Tibial nerve (tissue), 3 donors: ENCODE results near the gene ARHGEF28.

Experiments used
- POLR2A ChIP-seq, 2 donors: fragments of 450-650 bp; IDR thresholded peaks; one replicate each; pipeline ENCODE4 v1.6.1; 2017; ENCODE audit warnings: antibody characterized with exemption in 2 of 2, mild to moderate bottlenecking in 2 of 2, moderate library complexity in 2 of 2
- TF ChIP-seq, protein P1 (sequence below), 5 experiments: fragments of 200-600 bp in 3 of 5; fragments of 450-650 bp in 2 of 5; sonication (generic) in 3 of 5; IDR thresholded peaks; one replicate each; pipeline ENCODE4 v1.5.1; 2016 to 2019; ENCODE audit warnings: antibody characterized with exemption in 5 of 5, mild to moderate bottlenecking in 3 of 5, moderate library complexity in 2 of 5

DNA sequence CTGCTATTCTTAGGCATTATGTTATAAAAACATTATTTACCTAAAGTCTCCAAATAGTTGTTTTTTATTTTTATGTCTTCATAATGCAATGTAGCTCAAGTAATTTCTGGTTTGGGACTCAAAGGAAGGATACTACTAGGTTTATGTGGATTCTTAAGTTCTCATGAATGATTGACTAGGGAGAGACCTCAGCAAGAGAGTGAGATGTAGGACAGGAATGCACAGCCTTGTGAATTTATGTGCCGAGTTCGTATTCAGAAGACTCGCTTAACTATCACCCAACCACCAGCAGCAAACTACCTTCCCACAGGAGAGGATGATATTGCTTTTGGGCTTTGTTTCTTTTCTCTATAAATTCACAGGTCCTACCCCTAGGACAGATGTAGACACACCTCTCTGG is 282.9 kb downstream of the ARHGEF28 start:
- TF ChIP-seq, protein P1, sequence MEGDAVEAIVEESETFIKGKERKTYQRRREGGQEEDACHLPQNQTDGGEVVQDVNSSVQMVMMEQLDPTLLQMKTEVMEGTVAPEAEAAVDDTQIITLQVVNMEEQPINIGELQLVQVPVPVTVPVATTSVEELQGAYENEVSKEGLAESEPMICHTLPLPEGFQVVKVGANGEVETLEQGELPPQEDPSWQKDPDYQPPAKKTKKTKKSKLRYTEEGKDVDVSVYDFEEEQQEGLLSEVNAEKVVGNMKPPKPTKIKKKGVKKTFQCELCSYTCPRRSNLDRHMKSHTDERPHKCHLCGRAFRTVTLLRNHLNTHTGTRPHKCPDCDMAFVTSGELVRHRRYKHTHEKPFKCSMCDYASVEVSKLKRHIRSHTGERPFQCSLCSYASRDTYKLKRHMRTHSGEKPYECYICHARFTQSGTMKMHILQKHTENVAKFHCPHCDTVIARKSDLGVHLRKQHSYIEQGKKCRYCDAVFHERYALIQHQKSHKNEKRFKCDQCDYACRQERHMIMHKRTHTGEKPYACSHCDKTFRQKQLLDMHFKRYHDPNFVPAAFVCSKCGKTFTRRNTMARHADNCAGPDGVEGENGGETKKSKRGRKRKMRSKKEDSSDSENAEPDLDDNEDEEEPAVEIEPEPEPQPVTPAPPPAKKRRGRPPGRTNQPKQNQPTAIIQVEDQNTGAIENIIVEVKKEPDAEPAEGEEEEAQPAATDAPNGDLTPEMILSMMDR (IDR thresholded peaks at IDR 0.05): no peak
- TF ChIP-seq POLR2A (IDR thresholded peaks at IDR 0.05): no peak
